Tongue (tissue), 3 donors: ENCODE measurements around the gene FAM50A. TPM values are rescaled to one million over a fixed set of nuclear protein-coding genes. Genes with fewer than 3 reads are reported as not detected.
"Not testable (repeated sequence)": the region's sequence is repeated elsewhere in the genome, so short reads cannot be mapped to it uniquely, and the experiment has no call there.

Experiments
- DNase-seq: peaks from one replicate; pipeline ENCODE4 v3.0.0-alpha.2; 2015
- small RNA-seq: library from RNA; depleted of rRNA; stranded (forward); fragments of <200 nt; gene quantifications from one replicate; pipeline ENCODE3, GENCODE V24; 2014; ENCODE audit warnings: low replicate concordance
- total RNA-seq: library from RNA; depleted of rRNA; stranded (reverse); fragments of >200 nt; gene quantifications from one replicate; pipeline ENCODE4 v1.2.3, GENCODE V29; 2014

Gene FAM50A
- total RNA-seq, 1 donor from 2014 or later, result 27.5 TPM

GRCh38 chrX:154484255-154485149 is 40.6 kb downstream of the FAM50A start:
- DNase-seq, result no peak

- DNase-seq, result no peak
Observed at GRCh38 chrX:154485150-154486051, 41.5 kb downstream of the FAM50A start.

- DNase-seq, result peak; percentile 24
Observed at GRCh38 chrX:154486052-154486395, 42.1 kb downstream of the FAM50A start.

- DNase-seq, result peak; percentile 68
Observed at GRCh38 chrX:154486396-154487207, 42.7 kb downstream of the FAM50A start, which contains the start of gene UBL4A. TSS of gene UBL4A (minus strand) at chrX:154486615. CDS start at chrX:154486584, 31 bp downstream.

- DNase-seq, result no peak
Observed at GRCh38 chrX:154487518-154488290, 43.8 kb downstream of the FAM50A start.

- no peak for DNase-seq
Observed at GRCh38 chrX:154488336-154489075, 44.6 kb downstream of the FAM50A start.

GRCh38 chrX:154489182-154489581 is 45.2 kb downstream of the FAM50A start:
- no peak for DNase-seq

- peak; percentile 51 for DNase-seq
Observed at GRCh38 chrX:154490021-154490413, 46.1 kb downstream of the FAM50A start.

- peak; percentile 95 for DNase-seq
Observed at GRCh38 chrX:154490414-154491083, 46.6 kb downstream of the FAM50A start, which contains the start of gene SLC10A3. TSS of gene SLC10A3 (minus strand) at chrX:154490629. CDS start at chrX:154488940, 1,689 bp downstream.

GRCh38 chrX:154494715-154495114 is 50.8 kb downstream of the FAM50A start:
- DNase-seq, result no peak

GRCh38 chrX:154495472-154495922 is 51.6 kb downstream of the FAM50A start:
- DNase-seq, result no peak

GRCh38 chrX:154496591-154497137 is 52.7 kb downstream of the FAM50A start:
- not testable (repeated sequence) for DNase-seq

Small RNA genes lying within 50 kb of the gene (small RNA-seq; reads per million reads assigned to genes)
- not detected for gene MIR6858
- not detected for gene RN7SL697P
- gene SNORA70, result not detected

Other genes starting within 250 kb of the FAM50A start
- not detected for gene OPN1MW2, start 224.4 kb upstream of the FAM50A start, total RNA-seq
- gene OPN1MW3, start 186.6 kb upstream of the FAM50A start, total RNA-seq, result not detected
- gene TEX28, start 149.0 kb upstream of the FAM50A start, total RNA-seq, result not detected
- 1.6 TPM for gene TKTL1, start 148.3 kb upstream of the FAM50A start, total RNA-seq
- 406 TPM for gene FLNA, start 69.5 kb upstream of the FAM50A start, total RNA-seq
- 23.1 TPM for gene EMD, start 64.8 kb upstream of the FAM50A start, total RNA-seq
- gene RPL10, start 45.8 kb upstream of the FAM50A start, total RNA-seq, result 9,585 TPM
- 49.2 TPM for gene DNASE1L1, start 34.9 kb upstream of the FAM50A start, total RNA-seq
- 17.0 TPM for gene TAFAZZIN, start 32.6 kb upstream of the FAM50A start, total RNA-seq
- 81.8 TPM for gene ATP6AP1, start 15.5 kb upstream of the FAM50A start, total RNA-seq
- gene GDI1, start 7.0 kb upstream of the FAM50A start, total RNA-seq, result 91.6 TPM
- 15.4 TPM for gene PLXNA3, start 14.1 kb downstream of the FAM50A start, total RNA-seq
- 23.8 TPM for gene LAGE3, start 35.1 kb downstream of the FAM50A start, total RNA-seq
- gene UBL4A, start 42.5 kb downstream of the FAM50A start, total RNA-seq, result 71.7 TPM
- 16.3 TPM for gene SLC10A3, start 46.5 kb downstream of the FAM50A start, total RNA-seq
- 20.6 TPM for gene FAM3A, start 72.1 kb downstream of the FAM50A start, total RNA-seq
- gene G6PD, start 102.7 kb downstream of the FAM50A start, total RNA-seq, result 15.0 TPM
- 14.0 TPM for gene IKBKG, start 103.5 kb downstream of the FAM50A start, total RNA-seq
- gene CTAG1A, start 141.0 kb downstream of the FAM50A start, total RNA-seq, result not detected
- gene CTAG1B, start 175.1 kb downstream of the FAM50A start, total RNA-seq, result not detected
- not detected for gene CTAG2, start 209.4 kb downstream of the FAM50A start, total RNA-seq